SHP77 (cell line): ENCODE results near the gene URM1.

Experiments used
- DNase-seq, 2 experiments: peaks; one replicate each; lab custom pipeline; 2025; lab: John Stamatoyannopoulos, UW

The URM1 gene

GRCh38 chr9:128429513-128430086 is 58.4 kb downstream of the URM1 start:
- no peak for DNase-seq

- no peak for DNase-seq
Measured at GRCh38 chr9:128431207-128431606, 60.0 kb downstream of the URM1 start.

- DNase-seq, result no peak
Measured at GRCh38 chr9:128434340-128434739, 63.2 kb downstream of the URM1 start.

- DNase-seq, result no peak
Measured at GRCh38 chr9:128435611-128436010, 64.4 kb downstream of the URM1 start.

- DNase-seq, result peak; percentile 74 to 88
Measured at GRCh38 chr9:128438343-128439109, 67.4 kb downstream of the URM1 start.

GRCh38 chr9:128439273-128439672 is 68.1 kb downstream of the URM1 start:
- DNase-seq, result no peak
